Measurements from ENCODE around the gene HSPB1. TPM values are rescaled to one million over a fixed set of nuclear protein-coding genes. Genes with fewer than 3 reads are reported as not detected.

The HSPB1 gene
- total and polyA plus RNA-seq, 2 of the 13 experiments (the other 11 are each of a cell fraction or from before 2014, with no cell fraction given), result 21.0 to 38.6 TPM

DNA sequence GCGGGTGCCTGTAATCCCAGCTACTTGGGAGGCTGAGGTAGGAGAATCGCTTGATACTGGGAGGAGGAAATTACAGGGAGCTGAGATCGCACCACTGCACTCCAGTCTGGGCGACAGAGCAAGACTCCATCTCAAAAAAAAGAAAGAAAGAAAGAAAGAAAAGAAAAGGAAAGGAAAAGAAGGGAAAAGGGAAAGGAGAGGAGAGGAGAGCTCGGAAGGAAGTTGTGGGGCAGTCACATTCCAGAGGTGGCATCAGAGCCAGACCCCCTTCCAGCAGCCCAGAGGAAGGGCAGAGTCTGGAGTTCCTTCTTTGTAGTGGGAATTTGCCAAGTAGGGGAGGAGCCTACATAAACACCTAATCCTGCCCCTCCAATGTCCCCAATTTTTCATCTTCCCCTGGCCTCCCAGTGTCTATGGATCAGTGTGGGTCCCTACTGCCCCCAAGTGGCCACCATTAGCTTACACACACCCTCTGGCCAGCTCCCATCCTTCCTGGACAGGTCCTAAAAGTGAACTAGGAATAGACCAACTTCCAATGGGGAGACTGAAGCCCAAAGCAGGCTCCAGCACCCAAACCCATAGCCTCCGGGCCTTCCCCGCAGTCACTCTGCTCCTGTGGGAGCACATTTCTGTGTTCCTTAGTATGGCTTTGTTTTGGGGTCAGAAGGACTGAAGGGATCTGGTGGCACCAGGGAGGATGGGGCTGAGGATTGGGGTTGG lies 39.6 kb upstream of the HSPB1 start (continued):
- TF ChIP-seq, protein P1, sequence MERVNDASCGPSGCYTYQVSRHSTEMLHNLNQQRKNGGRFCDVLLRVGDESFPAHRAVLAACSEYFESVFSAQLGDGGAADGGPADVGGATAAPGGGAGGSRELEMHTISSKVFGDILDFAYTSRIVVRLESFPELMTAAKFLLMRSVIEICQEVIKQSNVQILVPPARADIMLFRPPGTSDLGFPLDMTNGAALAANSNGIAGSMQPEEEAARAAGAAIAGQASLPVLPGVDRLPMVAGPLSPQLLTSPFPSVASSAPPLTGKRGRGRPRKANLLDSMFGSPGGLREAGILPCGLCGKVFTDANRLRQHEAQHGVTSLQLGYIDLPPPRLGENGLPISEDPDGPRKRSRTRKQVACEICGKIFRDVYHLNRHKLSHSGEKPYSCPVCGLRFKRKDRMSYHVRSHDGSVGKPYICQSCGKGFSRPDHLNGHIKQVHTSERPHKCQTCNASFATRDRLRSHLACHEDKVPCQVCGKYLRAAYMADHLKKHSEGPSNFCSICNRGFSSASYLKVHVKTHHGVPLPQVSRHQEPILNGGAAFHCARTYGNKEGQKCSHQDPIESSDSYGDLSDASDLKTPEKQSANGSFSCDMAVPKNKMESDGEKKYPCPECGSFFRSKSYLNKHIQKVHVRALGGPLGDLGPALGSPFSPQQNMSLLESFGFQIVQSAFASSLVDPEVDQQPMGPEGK (CRISPR knock-in tag; IDR thresholded peaks at IDR 0.05), result 0 out of 2 replicates have a peak, but pooled peaks have one; percentile 33
- TF ChIP-seq RXRA (CRISPR knock-in tag; IDR thresholded peaks at IDR 0.05) (no peak), NCOA5 (CRISPR knock-in tag; IDR thresholded peaks at IDR 0.05) (no peak), NKX3-1 (CRISPR knock-in tag; IDR thresholded peaks at IDR 0.05) (no peak), HOXD1 (CRISPR knock-in tag; IDR thresholded peaks at IDR 0.05) (no peak), FOXA3 (CRISPR knock-in tag; IDR thresholded peaks at IDR 0.05) (no peak), ZKSCAN1 (IDR thresholded peaks at IDR 0.05; ENCODE audit: low read length) (no peak), DMTF1 (CRISPR knock-in tag; IDR thresholded peaks at IDR 0.05) (no peak), HCFC1 (IDR thresholded peaks at IDR 0.05; ENCODE audit: low read depth, low read length) (no peak), ERF (CRISPR knock-in tag; IDR thresholded peaks at IDR 0.05) (0 out of 2 replicates have a peak, but pooled peaks have one; percentile 23), CREM (IDR thresholded peaks at IDR 0.05) (no peak), CREM (CRISPR knock-in tag; IDR thresholded peaks at IDR 0.05) (no peak), STAG1 (CRISPR knock-in tag; IDR thresholded peaks at IDR 0.05) (peak; percentile 95), LCORL (IDR thresholded peaks at IDR 0.05) (no peak), LCORL (CRISPR knock-in tag; IDR thresholded peaks at IDR 0.05) (peak; percentile 26; the same call in 1 of the 2 replicates), ZFP36 (IDR thresholded peaks at IDR 0.05; ENCODE audit: borderline replicate concordance, low read depth, low read length, partially characterized antibody) (no peak), TEAD3 (CRISPR knock-in tag; optimal IDR thresholded peaks at IDR 0.05; ENCODE audit: borderline replicate concordance) (peak; percentile 40), ZNF124 (CRISPR knock-in tag; IDR thresholded peaks at IDR 0.05) (0 out of 2 replicates have a peak, but pooled peaks have one; percentile 43), U2AF1 (optimal IDR thresholded peaks at IDR 0.05; ENCODE audit: low read depth, low read length) (peak; percentile 35), KLF15 (CRISPR knock-in tag; IDR thresholded peaks at IDR 0.05; ENCODE audit: borderline replicate concordance) (no peak), U2AF2 (IDR thresholded peaks at IDR 0.05; ENCODE audit: low read depth, low read length) (0 out of 2 replicates have a peak, but pooled peaks have one; percentile 62), MIXL1 (CRISPR knock-in tag; IDR thresholded peaks at IDR 0.05) (0 out of 2 replicates have a peak, but pooled peaks have one; percentile 24), HNRNPL (IDR thresholded peaks at IDR 0.05; ENCODE audit: low read depth, low read length) (no peak), KLF16 (CRISPR knock-in tag; IDR thresholded peaks at IDR 0.05) (0 out of 4 replicates have a peak, but pooled peaks of 1 of the 2 experiments have one; percentile 32)
- TF ChIP-seq, protein P2, sequence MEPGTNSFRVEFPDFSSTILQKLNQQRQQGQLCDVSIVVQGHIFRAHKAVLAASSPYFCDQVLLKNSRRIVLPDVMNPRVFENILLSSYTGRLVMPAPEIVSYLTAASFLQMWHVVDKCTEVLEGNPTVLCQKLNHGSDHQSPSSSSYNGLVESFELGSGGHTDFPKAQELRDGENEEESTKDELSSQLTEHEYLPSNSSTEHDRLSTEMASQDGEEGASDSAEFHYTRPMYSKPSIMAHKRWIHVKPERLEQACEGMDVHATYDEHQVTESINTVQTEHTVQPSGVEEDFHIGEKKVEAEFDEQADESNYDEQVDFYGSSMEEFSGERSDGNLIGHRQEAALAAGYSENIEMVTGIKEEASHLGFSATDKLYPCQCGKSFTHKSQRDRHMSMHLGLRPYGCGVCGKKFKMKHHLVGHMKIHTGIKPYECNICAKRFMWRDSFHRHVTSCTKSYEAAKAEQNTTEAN (CRISPR knock-in tag; conservative IDR thresholded peaks at IDR 0.05), result no peak
- TF ChIP-seq, protein P3, sequence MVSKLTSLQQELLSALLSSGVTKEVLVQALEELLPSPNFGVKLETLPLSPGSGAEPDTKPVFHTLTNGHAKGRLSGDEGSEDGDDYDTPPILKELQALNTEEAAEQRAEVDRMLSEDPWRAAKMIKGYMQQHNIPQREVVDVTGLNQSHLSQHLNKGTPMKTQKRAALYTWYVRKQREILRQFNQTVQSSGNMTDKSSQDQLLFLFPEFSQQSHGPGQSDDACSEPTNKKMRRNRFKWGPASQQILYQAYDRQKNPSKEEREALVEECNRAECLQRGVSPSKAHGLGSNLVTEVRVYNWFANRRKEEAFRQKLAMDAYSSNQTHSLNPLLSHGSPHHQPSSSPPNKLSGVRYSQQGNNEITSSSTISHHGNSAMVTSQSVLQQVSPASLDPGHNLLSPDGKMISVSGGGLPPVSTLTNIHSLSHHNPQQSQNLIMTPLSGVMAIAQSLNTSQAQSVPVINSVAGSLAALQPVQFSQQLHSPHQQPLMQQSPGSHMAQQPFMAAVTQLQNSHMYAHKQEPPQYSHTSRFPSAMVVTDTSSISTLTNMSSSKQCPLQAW (CRISPR knock-in tag; IDR thresholded peaks at IDR 0.05), result peak; percentile 25; the same call in 1 of the 2 replicates

All from HepG2 (cell line).